ENCODE results near the gene SYT2. TPM values are rescaled to one million over a fixed set of nuclear protein-coding genes. Genes with fewer than 3 reads are reported as not detected.

SYT2 gene
- total and polyA plus RNA-seq, 11 donors = 0.03 to 0.09 (median 0.06) TPM; not detected in 6

DNA sequence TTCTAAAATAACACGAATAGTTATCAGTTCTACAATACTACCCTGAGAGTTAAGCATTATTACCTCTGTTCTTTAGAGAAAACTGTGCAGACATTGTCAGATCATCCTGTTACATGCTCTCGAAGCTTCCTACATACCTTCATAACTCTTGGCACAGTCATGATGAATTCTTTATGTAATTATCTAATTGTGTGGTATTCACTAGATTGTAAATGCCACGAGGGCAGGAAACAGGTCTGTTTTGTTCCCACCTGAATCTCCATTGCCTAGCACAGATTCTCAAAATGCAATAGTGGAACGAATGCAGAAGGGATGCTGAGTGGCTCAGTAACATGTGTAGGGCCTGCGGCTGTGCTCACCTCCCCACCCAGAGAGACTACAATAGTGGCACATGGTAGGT, 3.4 kb downstream of the SYT2 start:
- intact Hi-C loops (cut with DNase I) = loop anchor here in 3 of 10 donors (5.0 to 10.0 kb wide), 3 partner anchors 232 to 540 kb away; no protein-coding TSS in a partner anchor
- H3K4me1 ChIP-seq = peaks cover 0 to 19% (median 10%) of the 10 kb centered on the region in 12 donors
- no peaks in the 10 kb centered on the region for H3K36me3 ChIP-seq
- H3K4me3 ChIP-seq = no peak overlapping the region
- whole genome bisulfite sequencing, 4 donors = 73 to 84% (median 81%) methylated on average over 5 of the region's 5 CpGs
- no peaks in the 10 kb centered on the region for H3K9me3 ChIP-seq
- peaks cover 21 to 93% (median 36%) of the 10 kb centered on the region in 9 donors for H3K27me3 ChIP-seq
- H3K27ac ChIP-seq = no peak overlapping the region
- ATAC-seq (no peak), DNase-seq (no peak)
- no peak for TF ChIP-seq POLR2A (IDR thresholded peaks at IDR 0.05)
- TF ChIP-seq, protein P1, sequence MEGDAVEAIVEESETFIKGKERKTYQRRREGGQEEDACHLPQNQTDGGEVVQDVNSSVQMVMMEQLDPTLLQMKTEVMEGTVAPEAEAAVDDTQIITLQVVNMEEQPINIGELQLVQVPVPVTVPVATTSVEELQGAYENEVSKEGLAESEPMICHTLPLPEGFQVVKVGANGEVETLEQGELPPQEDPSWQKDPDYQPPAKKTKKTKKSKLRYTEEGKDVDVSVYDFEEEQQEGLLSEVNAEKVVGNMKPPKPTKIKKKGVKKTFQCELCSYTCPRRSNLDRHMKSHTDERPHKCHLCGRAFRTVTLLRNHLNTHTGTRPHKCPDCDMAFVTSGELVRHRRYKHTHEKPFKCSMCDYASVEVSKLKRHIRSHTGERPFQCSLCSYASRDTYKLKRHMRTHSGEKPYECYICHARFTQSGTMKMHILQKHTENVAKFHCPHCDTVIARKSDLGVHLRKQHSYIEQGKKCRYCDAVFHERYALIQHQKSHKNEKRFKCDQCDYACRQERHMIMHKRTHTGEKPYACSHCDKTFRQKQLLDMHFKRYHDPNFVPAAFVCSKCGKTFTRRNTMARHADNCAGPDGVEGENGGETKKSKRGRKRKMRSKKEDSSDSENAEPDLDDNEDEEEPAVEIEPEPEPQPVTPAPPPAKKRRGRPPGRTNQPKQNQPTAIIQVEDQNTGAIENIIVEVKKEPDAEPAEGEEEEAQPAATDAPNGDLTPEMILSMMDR (IDR thresholded peaks at IDR 0.05) = no peak

DNA sequence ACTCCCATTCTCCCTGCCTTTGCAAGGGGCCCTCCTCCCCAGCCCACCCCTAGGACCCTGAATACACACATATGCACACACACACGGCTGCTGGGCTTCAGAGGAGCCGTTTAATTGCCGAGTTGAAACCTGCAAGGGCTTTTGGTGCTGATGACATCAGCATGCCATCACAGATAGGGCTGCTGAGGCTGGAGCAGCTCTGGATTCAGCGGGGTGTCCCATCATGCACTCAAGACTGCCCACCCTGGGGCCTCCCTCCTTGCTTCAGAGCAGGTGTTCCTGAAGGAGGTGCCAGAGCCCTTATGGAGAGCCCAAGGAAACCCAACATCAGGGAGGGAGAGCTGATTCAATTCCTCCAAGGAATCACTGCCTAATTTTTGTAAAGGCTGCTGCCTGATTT, 5.7 kb downstream of the SYT2 start:
- TF ChIP-seq, protein P1 (IDR thresholded peaks at IDR 0.05) = no peak
- TF ChIP-seq POLR2A (IDR thresholded peaks at IDR 0.05) = no peak
- intact Hi-C loops (cut with DNase I) = loop anchor here in 2 of 10 donors (10.0 kb wide), 2 partner anchors 230 to 380 kb away; no protein-coding TSS in a partner anchor

DNA sequence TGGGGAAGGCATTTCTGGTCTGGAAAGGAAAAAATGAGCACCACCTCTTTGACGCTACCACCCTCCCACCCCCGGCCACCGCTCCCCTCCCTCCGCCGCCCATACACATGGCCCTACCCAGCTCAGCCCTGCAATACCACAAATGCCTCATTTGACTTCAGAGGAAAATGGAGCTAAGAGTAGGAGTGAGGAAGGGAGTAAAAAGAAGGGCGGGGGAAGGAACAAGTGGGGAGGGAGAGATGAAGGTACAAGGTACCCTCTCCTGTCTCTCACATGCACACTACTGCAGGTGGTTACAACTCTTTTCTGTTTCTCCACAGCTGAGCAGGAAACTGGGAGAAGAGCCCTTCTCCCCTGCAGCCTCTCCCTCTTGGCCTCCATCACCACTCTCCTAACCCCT, 7.1 kb downstream of the SYT2 start:
- ATAC-seq = no peak
- Histone ChIP-seq H3K4me3 (no peak overlapping the region), H3K27me3 (peaks cover 0 to 91% (median 18%) of the 10 kb centered on the region in 9 donors), H3K27ac (no peak overlapping the region), H3K9me3 (no peaks in the 10 kb centered on the region), H3K4me1 (no peaks in the 10 kb centered on the region), H3K36me3 (no peaks in the 10 kb centered on the region)
- 69 to 75% (median 72%) methylated on average over 6 of the region's 6 CpGs for WGBS, 4 donors
- intact Hi-C loops (cut with DNase I) = loop anchor here in 2 of 10 donors (10.0 kb wide), 2 partner anchors 228 to 378 kb away; no protein-coding TSS in a partner anchor
- TF ChIP-seq, protein P1 (IDR thresholded peaks at IDR 0.05) = no peak
- no peak for TF ChIP-seq POLR2A (IDR thresholded peaks at IDR 0.05)
- no peak for DNase-seq

More for the DNA sequence above, 5.7 kb downstream of the SYT2 start:
- DNase-seq (no peak), ATAC-seq (no peak)
- Histone ChIP-seq H3K27me3 (peaks cover 14 to 92% (median 30%) of the 10 kb centered on the region in 9 donors), H3K4me3 (no peak overlapping the region), H3K27ac (no peak overlapping the region), H3K36me3 (no peaks in the 10 kb centered on the region), H3K9me3 (no peaks in the 10 kb centered on the region), H3K4me1 (peaks cover 0 to 6% (median 2%) of the 10 kb centered on the region in 12 donors)
- 63 to 76% (median 72%) methylated on average over 3 to 4 of the region's 4 CpGs for whole genome bisulfite sequencing, 4 donors

DNA sequence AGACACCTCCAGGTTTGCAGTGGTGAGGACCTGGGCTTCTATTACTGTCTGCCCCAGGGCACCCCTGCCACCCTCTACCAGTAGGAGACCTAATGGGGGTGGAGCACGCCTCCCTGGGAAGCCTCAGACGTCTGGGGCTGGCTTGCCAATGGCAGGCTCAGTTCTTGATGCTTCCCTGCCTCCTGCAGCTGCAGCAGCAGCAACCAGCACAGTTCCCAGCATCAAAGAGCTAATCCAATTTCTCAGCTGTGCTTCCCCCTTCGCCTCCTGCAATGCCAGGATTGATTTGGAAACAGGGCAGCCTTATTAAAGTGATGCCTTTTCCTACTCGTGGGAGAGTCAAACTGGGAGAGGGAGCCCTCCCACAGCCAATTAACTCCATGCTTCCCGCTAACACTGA, 8.2 kb downstream of the SYT2 start:
- DNase-seq = no peak
- intact Hi-C loops (cut with DNase I) = loop anchor here in 2 of 10 donors (10.0 kb wide), 2 partner anchors 227 to 377 kb away; no protein-coding TSS in a partner anchor
- ATAC-seq = no peak
- H3K4me1 ChIP-seq = no peaks in the 10 kb centered on the region
- peaks cover 0 to 91% (median 12%) of the 10 kb centered on the region in 9 donors for H3K27me3 ChIP-seq
- no peak overlapping the region for H3K4me3 ChIP-seq
- no peaks in the 10 kb centered on the region for H3K9me3 ChIP-seq
- TF ChIP-seq, protein P1 (IDR thresholded peaks at IDR 0.05) = no peak
- no peak for TF ChIP-seq POLR2A (IDR thresholded peaks at IDR 0.05)
- H3K27ac ChIP-seq = no peak overlapping the region
- WGBS, 4 donors = 57 to 63% (median 60%) methylated on average over 4 to 5 of the region's 5 CpGs
- no peaks in the 10 kb centered on the region for H3K36me3 ChIP-seq

Measured in heart left ventricle (tissue), 16 donors.